K562 (cell line): Measurements from ENCODE around the gene NPAS2. TPM values are rescaled to one million over a fixed set of nuclear protein-coding genes. Genes with fewer than 3 reads are reported as not detected.

ENCODE experiments used
- ATAC-seq: fragments of 200-7000 bp; cut with Tn5 transposase; 3 replicates; pipeline ENCODE4 v1.9.1; 2020; ENCODE audit warnings: moderate library complexity
- BruUV-seq: library from RNA; stranded (reverse); fragments of 400-500 nt; replicated peaks from 2 replicates; lab custom pipeline; 2021; lab: Mats Ljungman, UMichigan
- CTCF ChIA-PET: fragments of 300-600 bp; formaldehyde crosslinking; extraction: SDS; loops from one replicate; lab custom pipeline; 2021; ENCODE audit warnings: low intra/inter-chr PET ratio; lab: Yijun Ruan, JAX
- POLR2A ChIA-PET: fragments of 300-600, 350-650 bp; sonication (Branson Sonifier 250); formaldehyde crosslinking; extraction: SDS; loops from one replicate; lab custom pipeline; 2021; ENCODE audit warnings: antibody characterized with exemption, inconsistent platforms; lab: Yijun Ruan, JAX
- DNase-seq, 4 experiments: peaks; one replicate each; pipeline versions ENCODE4 v3.0.0 to v3.0.0-alpha.2; 2011 to 2018; ENCODE audit warnings: low spot score in 3 of 4, mixed read lengths in 3 of 4; ENCODE audit errors: extremely low read depth in 1 of 4
- FAIRE-seq: peaks from 2 replicates; lab custom pipeline; 2011; peaks lifted over from hg19 to GRCh38; lab: Jason Lieb, UNC
- H2AFZ ChIP-seq: 2 replicates; pipeline ENCODE4 v1.6.0; 2011; ENCODE audit warnings: low read depth, low read length, control low read depth, inconsistent platforms
- H3K27ac ChIP-seq: fragments of 200-600 bp; 3 replicates; pipeline ENCODE4 v1.8.0; 2011; ENCODE audit warnings: low read depth, mild to moderate bottlenecking, control low read depth, inconsistent platforms, low read length, moderate library complexity, mixed read lengths; ENCODE audit errors: extremely low read depth
- H3K27me3 ChIP-seq, 2 experiments: fragments of 300-600 bp in 1 of 2; 2 replicates in 1 of 2; 3 replicates in 1 of 2; pipeline versions ENCODE4 v1.6.0 to v1.8.0; 2011; ENCODE audit warnings: inconsistent platforms in 2 of 2, low read length in 2 of 2, mild to moderate bottlenecking in 1 of 2, mixed read lengths in 1 of 2, moderate library complexity in 1 of 2; ENCODE audit not compliant: control insufficient read depth in 2 of 2, insufficient read depth in 2 of 2
- H3K36me3 ChIP-seq: fragments of 300-600 bp; 3 replicates; pipeline ENCODE4 v1.8.0; 2011; ENCODE audit warnings: mild to moderate bottlenecking, low read length, inconsistent platforms; ENCODE audit not compliant: control insufficient read depth, insufficient read depth
- H3K4me1 ChIP-seq, 2 experiments: fragments of 200-600 bp in 1 of 2; replicated peaks in 1 of 2; 2 replicates in 1 of 2; 3 replicates in 1 of 2; pipeline versions ENCODE4 v1.5.1 to v1.8.0; 2011; ENCODE audit warnings: inconsistent platforms in 2 of 2, low read length in 2 of 2, mild to moderate bottlenecking in 1 of 2, mixed read lengths in 1 of 2, moderate library complexity in 1 of 2; ENCODE audit not compliant: control insufficient read depth in 2 of 2, insufficient read depth in 2 of 2
- H3K4me2 ChIP-seq: 2 replicates; pipeline ENCODE4 v1.6.1; 2011; ENCODE audit warnings: low read length, control low read depth, inconsistent platforms, mixed read lengths; ENCODE audit not compliant: insufficient read depth
- H3K4me3 ChIP-seq: fragments of 200-600 bp; sonication (generic), shearing (Covaris generic); 2 replicates; pipeline ENCODE4 v1.5.1; 2016; ENCODE audit warnings: control low read depth, inconsistent platforms
- H3K79me2 ChIP-seq: fragments of 200-600 bp; 3 replicates; pipeline ENCODE4 v1.8.0; 2011; ENCODE audit warnings: low read length, inconsistent platforms; ENCODE audit not compliant: control insufficient read depth, insufficient read depth
- H3K9ac ChIP-seq, 2 experiments: 2 replicates each; pipeline versions ENCODE4 v1.6.0 to v1.6.1; 2011; ENCODE audit warnings: low read depth in 2 of 2, low read length in 2 of 2, control low read depth in 1 of 2, inconsistent platforms in 1 of 2, mild to moderate bottlenecking in 1 of 2, mixed read lengths in 1 of 2; ENCODE audit not compliant: insufficient read depth in 1 of 2
- H3K9me1 ChIP-seq: one replicate; pipeline ENCODE4 v1.6.0; 2011; ENCODE audit warnings: inconsistent platforms, mild to moderate bottlenecking, low read length, moderate library complexity; ENCODE audit not compliant: control insufficient read depth, insufficient read depth
- H3K9me3 ChIP-seq: replicated peaks from 2 replicates; pipeline ENCODE4 v1.5.1; 2011; ENCODE audit warnings: low read depth, low read length, inconsistent platforms; ENCODE audit not compliant: control insufficient read depth, insufficient read depth
- H4K20me1 ChIP-seq: replicated peaks from 2 replicates; pipeline ENCODE4 v1.6.1; 2011; ENCODE audit warnings: low read length, inconsistent platforms, mixed read lengths; ENCODE audit not compliant: control insufficient read depth, insufficient read depth
- ATF7 ChIP-seq: fragments of 450-650 bp; IDR thresholded peaks from 2 replicates; pipeline ENCODE4 v1.7.1; 2014; ENCODE audit warnings: mild to moderate bottlenecking, moderate library complexity
- E2F3 ChIP-seq: fragments of 250-450 bp; sonication (Bioruptor Pico); IDR thresholded peaks from 2 replicates; pipeline ENCODE4 v1.4.0; 2020; ENCODE audit warnings: mild to moderate bottlenecking
- ELF4 ChIP-seq: fragments of 450-650 bp; formaldehyde crosslinking; IDR thresholded peaks from 2 replicates; pipeline ENCODE4 v1.4.0; 2022; ENCODE audit warnings: missing genetic modification characterization
- KDM5B ChIP-seq: fragments of 200-600 bp; sonication (generic); IDR thresholded peaks from 2 replicates; pipeline ENCODE4 v1.6.1; 2012; ENCODE audit warnings: low read depth, mild to moderate bottlenecking, moderate library complexity, low read length, control low read depth, inconsistent platforms; ENCODE audit not compliant: insufficient replicate concordance
- MIER1 ChIP-seq: fragments of 450-650 bp; IDR thresholded peaks from 2 replicates; pipeline ENCODE4 v1.6.1; 2016; ENCODE audit warnings: antibody characterized with exemption, mild to moderate bottlenecking, low read depth
- MYNN ChIP-seq, 2 experiments: sonication (generic); formaldehyde crosslinking in 1 of 2; IDR thresholded peaks; 2 replicates each; pipeline versions ENCODE4 v1.5.0 to v1.6.1; 2016 to 2020; ENCODE audit warnings: antibody characterized with exemption in 1 of 2, missing genetic modification reagents in 1 of 2
- NR3C1 ChIP-seq: sonication (generic); formaldehyde crosslinking; IDR thresholded peaks from 2 replicates; pipeline ENCODE4 v1.8.1; 2022; ENCODE audit warnings: missing genetic modification reagents
- PTRF ChIP-seq: fragments of 450-650 bp; IDR thresholded peaks from 2 replicates; pipeline ENCODE4 v1.6.1; 2016; ENCODE audit warnings: mild to moderate bottlenecking, missing genetic modification characterization, missing compliant biosample characterization
- SPI1 ChIP-seq: IDR thresholded peaks from 2 replicates; pipeline ENCODE4 v1.6.1; 2011; ENCODE audit warnings: low read depth, low read length, control low read depth, borderline replicate concordance
- SRSF9 ChIP-seq: fragments of 200-400 bp; formaldehyde crosslinking; IDR thresholded peaks from 2 replicates; pipeline ENCODE4 v1.6.1; 2017; ENCODE audit warnings: low read depth, low read length, borderline replicate concordance
- TAF1 ChIP-seq: IDR thresholded peaks from 2 replicates; pipeline ENCODE4 v1.6.1; 2011; ENCODE audit warnings: mild to moderate bottlenecking, low read length, moderate library complexity; ENCODE audit not compliant: insufficient read depth, control insufficient read depth, severe bottlenecking; ENCODE audit errors: extremely low read depth
- TSC22D4 ChIP-seq: fragments of 450-650 bp; IDR thresholded peaks from 2 replicates; pipeline ENCODE4 v1.6.1; 2016; ENCODE audit warnings: missing genetic modification characterization, missing biosample characterization, control low read depth
- ZBTB43 ChIP-seq: sonication (generic); formaldehyde crosslinking; IDR thresholded peaks from 2 replicates; pipeline ENCODE4 v1.8.0; 2023; ENCODE audit warnings: mild to moderate bottlenecking, missing genetic modification reagents
- ZKSCAN1 ChIP-seq: fragments of 150-350 bp; IDR thresholded peaks from 2 replicates; pipeline ENCODE4 v1.6.1; 2016; ENCODE audit warnings: low read depth, low read length
- ZNF253 ChIP-seq: fragments of 250-450 bp; sonication (Bioruptor Pico); conservative IDR thresholded peaks from 2 replicates; pipeline ENCODE4 v1.6.1; 2021; ENCODE audit warnings: mild to moderate bottlenecking
- ZNF354B ChIP-seq: fragments of 250-450 bp; sonication (Bioruptor Pico); IDR thresholded peaks from 2 replicates; pipeline ENCODE4 v1.4.0; 2020
- ZNF668 ChIP-seq: fragments of 250-450 bp; sonication (Bioruptor Pico); IDR thresholded peaks from 2 replicates; pipeline ENCODE4 v1.8.0; 2022; ENCODE audit warnings: mild to moderate bottlenecking, inconsistent platforms
- WGBS: fragments of 100-300 bp; shearing (Covaris generic); methylation state at CpG from one replicate; pipeline ENCODE4 v1.1.6; 2016; ENCODE audit warnings: low coverage, mixed read lengths; ENCODE audit not compliant: insufficient coverage; ENCODE audit errors: missing lambda C conversion rate; 5-methylcytosine and 5-hydroxymethylcytosine counted together
- in situ Hi-C: fragments of 300-500 bp; cut with MboI; formaldehyde crosslinking; loops from 4 replicates; pipeline ENCODE4 v1.15.0; 2018; ENCODE audit warnings: inconsistent platforms, mixed read lengths
- intact Hi-C: fragments of 100-400 bp; cut with micrococcal nuclease; formaldehyde crosslinking; loops from 2 replicates; pipeline ENCODE4 v1.14.2; 2022
- polyA plus RNA-seq, 8 experiments: library from polyadenylated mRNA; depleted of rRNA in 4 of 8; stranded (reverse) in 5 of 8; unstranded in 3 of 8; fragments of >200 nt; fragmentation: Nextera tagmentation in 2 of 8; fragmentation: Illumina TruSeq in 1 of 8; extraction: Ambion mirVana in 2 of 8; extraction: Trizol in 1 of 8; gene quantifications; 2 replicates each; pipeline versions ENCODE4 v1.2.1 to v1.2.3, GENCODE V29; 2011 to 2014; ENCODE audit warnings: inconsistent platforms in 1 of 8, missing spikeins in 1 of 8
- total RNA-seq, 7 experiments: library from RNA; depleted of rRNA in 6 of 7; stranded (reverse); fragments of >200 nt in 6 of 7; fragmentation: Illumina TruSeq in 2 of 7; extraction: Trizol in 2 of 7; gene quantifications; 2 replicates each; pipeline versions ENCODE4 v1.2.1 to v1.2.3, GENCODE V29; 2011 to 2021; ENCODE audit warnings: low replicate concordance in 1 of 7
- TF ChIP-seq, protein P1 (sequence below): fragments of 250-450 bp; sonication (Bioruptor Pico); IDR thresholded peaks from 2 replicates; pipeline ENCODE4 v1.8.0; 2022; ENCODE audit warnings: inconsistent platforms, mild to moderate bottlenecking, moderate library complexity, borderline replicate concordance
- TF ChIP-seq, protein P2 (sequence below): fragments of 450-650 bp; IDR thresholded peaks from 2 replicates; pipeline ENCODE4 v1.6.1; 2016; ENCODE audit warnings: borderline replicate concordance

Gene NPAS2
- total and polyA plus RNA-seq, 9 of the 15 experiments (the other 6 are each of a cell fraction or from before 2014, with no cell fraction given): 0.06 to 0.29 (median 0.07) TPM; not detected in 5

DNA sequence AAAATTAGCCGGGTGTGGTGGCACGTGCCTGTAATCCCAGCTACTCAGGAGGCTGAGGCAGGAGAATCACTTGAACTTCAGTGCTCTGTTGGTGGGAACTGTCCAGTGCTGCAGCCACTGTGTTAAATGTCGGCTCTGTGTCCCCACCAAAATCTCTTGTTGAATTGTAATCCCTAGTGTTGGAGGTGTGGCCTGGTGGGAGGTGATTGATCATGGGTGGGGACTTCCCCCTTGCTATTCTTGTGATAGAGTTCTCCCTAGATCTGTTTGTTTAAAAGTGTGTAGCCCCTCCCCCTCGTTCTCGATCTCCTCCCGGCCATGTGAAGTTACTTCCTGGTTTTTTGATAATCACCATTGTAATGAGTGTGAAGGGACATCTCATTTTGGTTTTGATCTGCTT is 172.3 kb downstream of the NPAS2 start (continued):
- no peak for TF ChIP-seq ZBTB43 (CRISPR knock-in tag)
- TF ChIP-seq KDM5B: no peak
- TF ChIP-seq E2F3 (CRISPR knock-in tag): no peak
- TF ChIP-seq MIER1: peak; percentile 73; the same call in 1 of the 2 replicates
- TF ChIP-seq ZKSCAN1: no peak

- ATAC-seq: no peak
- WGBS: 42% methylated on average over 14 of the region's 17 CpGs
- Histone ChIP-seq H3K79me2 (no peaks in the 10 kb centered on the region), H4K20me1 (no peaks in the 10 kb centered on the region), H3K9me1 (no peaks in the 10 kb centered on the region), H3K4me1 (peaks cover 0 to 7% of the 10 kb centered on the region in 2 experiments; a peak in 2 of 5 replicates), H3K9ac (no peak overlapping the region), H2AFZ (no peak overlapping the region), H3K9me3 (no peaks in the 10 kb centered on the region), H3K4me2 (no peak overlapping the region), H3K4me3 (no peak overlapping the region), H3K27ac (no peak overlapping the region), H3K36me3 (no peaks in the 10 kb centered on the region), H3K27me3 (peaks cover 25 to 53% of the 10 kb centered on the region in 2 experiments; a peak in 4 of 5 replicates)
- in situ Hi-C loops (loop anchor here (5.0 to 10.0 kb wide), 2 partner anchors 261 to 378 kb away; no protein-coding TSS in a partner anchor), intact Hi-C loops (no loop called here)
- no TSS peak for BruUV-seq
- CTCF ChIA-PET: no interaction called here
- POLR2A ChIA-PET: interaction anchor here (1.5 kb wide), 1 partner anchor 10 kb away, joined by 3 read pairs; no protein-coding TSS in a partner anchor
- DNase-seq: no peak
- no peak for FAIRE-seq
- TF ChIP-seq SRSF9: no peak
- TF ChIP-seq ZNF253 (CRISPR knock-in tag): no peak
- no peak for TF ChIP-seq MYNN (IDR thresholded peaks at IDR 0.05)
- TF ChIP-seq MYNN (CRISPR knock-in tag; IDR thresholded peaks at IDR 0.05): no peak
- TF ChIP-seq SPI1: no peak
- TF ChIP-seq ATF7: no peak
- no peak for TF ChIP-seq NR3C1 (CRISPR knock-in tag)
- TF ChIP-seq TSC22D4 (tag): no peak
- TF ChIP-seq ELF4 (CRISPR knock-in tag): no peak
- TF ChIP-seq, protein P1, sequence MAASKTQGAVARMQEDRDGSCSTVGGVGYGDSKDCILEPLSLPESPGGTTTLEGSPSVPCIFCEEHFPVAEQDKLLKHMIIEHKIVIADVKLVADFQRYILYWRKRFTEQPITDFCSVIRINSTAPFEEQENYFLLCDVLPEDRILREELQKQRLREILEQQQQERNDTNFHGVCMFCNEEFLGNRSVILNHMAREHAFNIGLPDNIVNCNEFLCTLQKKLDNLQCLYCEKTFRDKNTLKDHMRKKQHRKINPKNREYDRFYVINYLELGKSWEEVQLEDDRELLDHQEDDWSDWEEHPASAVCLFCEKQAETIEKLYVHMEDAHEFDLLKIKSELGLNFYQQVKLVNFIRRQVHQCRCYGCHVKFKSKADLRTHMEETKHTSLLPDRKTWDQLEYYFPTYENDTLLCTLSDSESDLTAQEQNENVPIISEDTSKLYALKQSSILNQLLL (CRISPR knock-in tag): no peak
- no peak for TF ChIP-seq TAF1
- TF ChIP-seq, protein P2, sequence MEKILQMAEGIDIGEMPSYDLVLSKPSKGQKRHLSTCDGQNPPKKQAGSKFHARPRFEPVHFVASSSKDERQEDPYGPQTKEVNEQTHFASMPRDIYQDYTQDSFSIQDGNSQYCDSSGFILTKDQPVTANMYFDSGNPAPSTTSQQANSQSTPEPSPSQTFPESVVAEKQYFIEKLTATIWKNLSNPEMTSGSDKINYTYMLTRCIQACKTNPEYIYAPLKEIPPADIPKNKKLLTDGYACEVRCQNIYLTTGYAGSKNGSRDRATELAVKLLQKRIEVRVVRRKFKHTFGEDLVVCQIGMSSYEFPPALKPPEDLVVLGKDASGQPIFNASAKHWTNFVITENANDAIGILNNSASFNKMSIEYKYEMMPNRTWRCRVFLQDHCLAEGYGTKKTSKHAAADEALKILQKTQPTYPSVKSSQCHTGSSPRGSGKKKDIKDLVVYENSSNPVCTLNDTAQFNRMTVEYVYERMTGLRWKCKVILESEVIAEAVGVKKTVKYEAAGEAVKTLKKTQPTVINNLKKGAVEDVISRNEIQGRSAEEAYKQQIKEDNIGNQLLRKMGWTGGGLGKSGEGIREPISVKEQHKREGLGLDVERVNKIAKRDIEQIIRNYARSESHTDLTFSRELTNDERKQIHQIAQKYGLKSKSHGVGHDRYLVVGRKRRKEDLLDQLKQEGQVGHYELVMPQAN: no peak
- no peak for TF ChIP-seq ZNF668 (CRISPR knock-in tag)
- TF ChIP-seq PTRF (tag): no peak
- TF ChIP-seq ZNF354B (CRISPR knock-in tag): no peak
Observed at GRCh38 chr2:100993294-100993693, 173.4 kb downstream of the NPAS2 start.
